Left lung (tissue), 10 donors: ENCODE measurements around the gene IFITM10. TPM values are rescaled to one million over a fixed set of nuclear protein-coding genes. Genes with fewer than 3 reads are reported as not detected.
"Not testable (repeated sequence)": the region's sequence is repeated elsewhere in the genome, so short reads cannot be mapped to it uniquely, and the experiment has no call there.

Source experiments
- ATAC-seq: fragments of 200-7000 bp; cut with Tn5 transposase; one replicate; pipeline ENCODE4 v1.9.1; 2020; ENCODE audit warnings: moderate library complexity
- DNase-seq, 4 donors: peaks; one replicate each; pipeline ENCODE4 v3.0.0-alpha.2; 2013 to 2020
- H3K27ac ChIP-seq, 2 donors: fragments of 200-600 bp; sonication (generic) in 1 of 2; one replicate each; pipeline versions ENCODE4 v1.5.0 to v1.8.0; 2020 to 2021
- H3K27me3 ChIP-seq, 2 donors: fragments of 200-600 bp; sonication (generic) in 1 of 2; one replicate each; pipeline versions ENCODE4 v1.5.0 to v1.8.0; 2020 to 2021
- H3K36me3 ChIP-seq, 2 donors: fragments of 200-600 bp; sonication (generic) in 1 of 2; one replicate each; pipeline versions ENCODE4 v1.5.0 to v1.8.0; 2020 to 2021
- H3K4me1 ChIP-seq, 2 donors: fragments of 200-600 bp; one replicate each; pipeline ENCODE4 v1.8.0; 2021
- H3K4me3 ChIP-seq, 2 donors: fragments of 200-600 bp; sonication (generic) in 1 of 2; one replicate each; pipeline versions ENCODE4 v1.5.0 to v1.8.0; 2020 to 2021; ENCODE audit warnings: mild to moderate bottlenecking in 1 of 2
- H3K9me3 ChIP-seq, 2 donors: fragments of 200-600 bp; sonication (generic) in 1 of 2; one replicate each; pipeline versions ENCODE4 v1.5.0 to v1.8.0; 2020 to 2021
- CTCF ChIP-seq, 2 donors: fragments of 200-600 bp; sonication (generic) in 1 of 2; IDR thresholded peaks; one replicate each; pipeline versions ENCODE4 v1.5.0 to v1.8.0; 2021; ENCODE audit warnings: antibody characterized with exemption in 2 of 2
- intact Hi-C, 2 donors: fragments of 100-400 bp; cut with DNase I; formaldehyde crosslinking; loops; one replicate each; pipeline versions ENCODE4 v1.11.2 to v1.14.2; 2022
- polyA plus RNA-seq, 6 donors: library from polyadenylated mRNA; unstranded; fragments of 120-200 nt; gene quantifications; one replicate each; pipeline ENCODE4 v1.2.1, GENCODE V29; 2013; ENCODE audit not compliant: insufficient read length in 6 of 6
- total RNA-seq, 2 donors: library from RNA; stranded (reverse); fragmentation: NEBNext Ultra II Directional; extraction: Animal tissue kit (Norgen Biotek cat#: 25700); gene quantifications; one replicate each; pipeline ENCODE4 v1.2.1, GENCODE V29; 2021
- donor health status: DM: no; HTN: yes; CAD: no.
- donor health status: DM: no; HTN: no; CAD: no.

The IFITM10 gene
- total and polyA plus RNA-seq, 8 donors = 0.07 to 16.5 (median 0.22) TPM; not detected in 1

- no peaks in the 10 kb centered on the region for H3K9me3 ChIP-seq
- intact Hi-C loops = no loop called here
- H3K4me1 ChIP-seq = peaks cover 3 to 52% of the 10 kb centered on the region in 2 donors
- H3K27ac ChIP-seq = peak overlapping the region in 1 of 2 donors; percentile 93
- no peaks in the 10 kb centered on the region for H3K27me3 ChIP-seq
- no peaks in the 10 kb centered on the region for H3K36me3 ChIP-seq
- ATAC-seq (peak; percentile 7), DNase-seq (peak in 2 of 4 donors; percentile 56 to 84)
- no peak overlapping the region for H3K4me3 ChIP-seq
- no peak for TF ChIP-seq CTCF (IDR thresholded peaks at IDR 0.05)
Observed at GRCh38 chr11:1770528-1770927, 20.1 kb upstream of the IFITM10 start.

- Histone ChIP-seq H3K27ac (peak overlapping the region in 1 of 2 donors; percentile 93), H3K9me3 (no peaks in the 10 kb centered on the region), H3K27me3 (no peaks in the 10 kb centered on the region), H3K4me3 (no peak overlapping the region), H3K4me1 (peaks cover 3 to 52% of the 10 kb centered on the region in 2 donors), H3K36me3 (no peaks in the 10 kb centered on the region)
- DNase-seq (no peak), ATAC-seq (no peak)
- no peak for TF ChIP-seq CTCF (IDR thresholded peaks at IDR 0.05)
- intact Hi-C loops = no loop called here
Observed at GRCh38 chr11:1770061-1770460, 19.7 kb upstream of the IFITM10 start.

GRCh38 chr11:1769304-1769936 lies 19.0 kb upstream of the IFITM10 start:
- DNase-seq = peak in 2 of 4 donors; percentile 6 to 32
- ATAC-seq, H3K36me3 ChIP-seq, H3K9me3 ChIP-seq, intact Hi-C loops, H3K4me3 ChIP-seq, H3K27me3 ChIP-seq: not testable (repeated sequence)
- peaks cover 4 to 57% of the 10 kb centered on the region in 2 donors for H3K4me1 ChIP-seq
- H3K27ac ChIP-seq = peak overlapping the region in 1 of 2 donors; percentile 93

- peaks cover 8 to 51% of the 10 kb centered on the region in 2 donors for H3K4me1 ChIP-seq
- no peaks in the 10 kb centered on the region for H3K36me3 ChIP-seq
- no peak overlapping the region for H3K4me3 ChIP-seq
- ATAC-seq (no peak), DNase-seq (no peak)
- H3K27ac ChIP-seq = no peak overlapping the region
- no peak for TF ChIP-seq CTCF (IDR thresholded peaks at IDR 0.05)
- H3K9me3 ChIP-seq = no peaks in the 10 kb centered on the region
- intact Hi-C loops = no loop called here
- no peaks in the 10 kb centered on the region for H3K27me3 ChIP-seq
Observed at GRCh38 chr11:1768141-1768469, 17.7 kb upstream of the IFITM10 start.

- peak in 1 of 4 donors; percentile 27 for DNase-seq
- H3K36me3 ChIP-seq = no peaks in the 10 kb centered on the region
- no peaks in the 10 kb centered on the region for H3K9me3 ChIP-seq
- no peak overlapping the region for H3K27ac ChIP-seq
- ATAC-seq = no peak
- intact Hi-C loops = no loop called here
- peaks cover 9 to 51% of the 10 kb centered on the region in 2 donors for H3K4me1 ChIP-seq
- no peaks in the 10 kb centered on the region for H3K27me3 ChIP-seq
- H3K4me3 ChIP-seq = no peak overlapping the region
- no peak for TF ChIP-seq CTCF (IDR thresholded peaks at IDR 0.05)
Observed at GRCh38 chr11:1767399-1768140, 17.2 kb upstream of the IFITM10 start.
